NCI-H1694 (cell line): Measurements from ENCODE around the gene APCDD1L.
"Not testable (repeated sequence)": the region's sequence is repeated elsewhere in the genome, so short reads cannot be mapped to it uniquely, and the experiment has no call there.

Source experiments
- DNase-seq: peaks from one replicate; lab custom pipeline; 2025; lab: John Stamatoyannopoulos, UW

The APCDD1L gene

DNA sequence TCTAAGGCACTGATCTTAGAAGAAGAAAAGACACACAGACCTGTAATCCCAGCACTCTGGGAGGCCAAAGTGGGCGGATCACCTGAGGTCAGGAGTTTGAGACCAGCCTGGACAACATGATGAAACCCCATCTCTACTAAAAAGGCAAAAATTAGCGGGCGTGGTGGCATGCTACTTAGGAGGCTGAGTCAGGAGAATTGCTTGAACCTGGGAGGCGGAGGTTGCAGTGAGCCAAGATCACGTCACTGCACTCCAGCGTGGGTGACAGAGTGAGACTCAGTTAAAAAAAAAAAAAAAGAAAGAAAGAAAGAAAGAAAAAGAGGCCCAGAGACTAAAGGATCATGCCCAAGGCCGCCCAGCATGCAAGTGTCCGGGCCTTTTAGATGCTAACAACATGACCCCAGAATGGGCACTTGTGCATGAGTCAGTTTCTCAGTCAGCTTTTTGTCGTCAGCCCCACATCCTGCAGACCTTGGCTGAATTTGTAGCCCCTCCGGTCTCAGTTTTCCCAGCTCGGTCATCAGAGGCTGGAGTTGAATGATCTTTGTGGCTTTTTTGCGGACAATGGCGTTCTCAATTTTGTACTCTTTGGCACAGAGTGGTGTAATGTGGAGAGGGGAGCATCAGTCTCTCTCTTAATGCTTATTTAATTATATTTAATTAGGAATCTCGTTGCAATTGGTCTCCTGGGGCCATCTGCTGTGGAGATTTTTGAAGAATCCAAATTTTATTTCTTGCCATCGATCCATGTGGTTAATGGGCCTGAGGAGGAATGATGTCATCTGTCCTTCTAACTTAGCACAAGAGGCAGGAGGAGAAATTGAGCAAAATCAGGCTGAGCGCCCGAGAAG, 30.6 kb upstream of the APCDD1L start:
- no peak for DNase-seq

DNA sequence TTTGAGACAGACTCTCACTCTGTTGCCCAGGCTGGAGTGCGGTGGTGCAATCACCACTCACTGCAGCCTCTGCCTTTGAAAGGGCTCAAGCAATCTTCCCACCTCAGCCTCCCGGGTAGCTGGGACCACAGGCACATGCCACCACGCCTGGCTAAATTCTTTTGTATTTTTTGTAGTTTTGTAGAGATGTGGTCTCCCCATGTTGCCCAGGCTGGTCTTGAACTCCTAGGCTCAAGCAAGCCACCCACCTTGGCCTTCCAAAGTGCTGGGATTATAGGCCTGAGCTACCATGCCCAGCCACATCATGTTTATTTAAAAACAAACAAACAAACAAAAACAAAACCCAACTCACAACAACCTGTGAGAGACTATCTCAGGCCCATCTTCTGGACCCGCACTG, 29.7 kb upstream of the APCDD1L start:
- no peak for DNase-seq

DNA sequence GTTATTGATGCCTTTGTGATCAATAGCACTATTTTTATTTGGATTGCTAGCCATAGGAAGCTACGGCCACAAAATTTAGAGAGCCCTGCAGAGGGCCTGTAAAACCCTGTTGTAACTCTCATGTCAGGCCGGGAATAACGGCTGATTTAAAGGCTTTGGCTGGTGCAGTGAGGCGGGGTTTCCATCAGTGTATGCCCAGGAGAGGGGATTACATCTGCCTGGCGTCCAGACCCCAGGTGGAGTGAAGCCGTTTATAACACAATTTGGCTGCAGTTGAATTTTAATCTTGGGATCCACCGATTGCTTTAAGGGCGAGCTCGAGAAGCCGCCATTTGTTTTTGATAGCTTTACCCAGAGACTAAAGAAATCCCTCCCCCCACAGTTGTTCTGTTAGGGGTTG, 29.1 kb upstream of the APCDD1L start:
- no peak for DNase-seq

DNA sequence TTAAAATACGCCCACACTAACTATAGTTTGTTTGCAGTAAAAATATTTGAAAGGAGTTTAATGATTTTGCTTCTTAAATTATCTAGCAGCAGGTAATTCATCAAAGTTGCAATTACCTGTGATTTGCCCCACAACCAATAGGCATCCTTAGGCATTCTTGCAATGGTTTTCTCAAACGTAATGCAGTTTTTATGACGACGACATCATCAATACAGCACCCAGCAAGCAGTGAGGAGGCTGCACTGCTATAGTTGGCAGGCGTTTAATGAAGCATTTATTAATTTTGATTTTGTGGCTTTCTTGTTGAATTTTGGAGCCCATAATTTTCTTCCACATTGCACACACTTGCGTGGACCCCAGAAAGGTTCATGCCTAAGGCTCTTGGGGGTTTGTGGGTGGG, 28.1 kb upstream of the APCDD1L start:
- DNase-seq: no peak

DNA sequence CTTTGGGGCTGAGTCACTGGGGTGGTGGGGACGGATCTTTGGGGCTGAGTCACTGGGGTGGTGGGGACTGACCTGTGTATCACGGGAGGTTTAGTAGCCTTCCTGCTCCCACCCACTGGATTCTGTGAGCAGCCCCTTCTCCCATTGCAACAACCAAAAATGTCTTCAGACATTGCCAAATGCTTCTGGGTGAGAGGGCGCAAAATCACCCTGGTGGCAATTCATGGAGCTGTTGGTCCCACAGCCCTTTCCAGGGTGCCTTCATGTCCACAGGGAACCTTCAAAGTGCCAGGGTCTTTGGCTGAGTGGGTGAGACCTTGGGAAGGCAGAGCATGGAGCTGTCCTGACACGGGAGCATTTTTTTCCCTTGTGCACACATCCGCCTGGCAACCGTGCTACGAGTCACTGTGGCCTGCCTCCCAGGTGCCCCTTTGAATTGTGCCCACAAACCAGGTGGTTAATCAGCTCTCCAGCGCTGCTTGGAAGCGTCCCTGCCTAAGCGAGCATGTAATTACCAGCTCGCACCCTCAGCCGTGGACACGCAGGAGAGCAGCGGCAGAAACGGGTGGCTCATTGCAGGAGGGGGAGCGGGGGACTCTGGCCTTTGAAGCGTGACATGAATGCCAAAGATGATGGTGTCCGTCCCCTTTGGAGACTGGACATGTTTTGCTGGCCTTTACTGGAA, 27.4 kb upstream of the APCDD1L start:
- DNase-seq: no peak

DNA sequence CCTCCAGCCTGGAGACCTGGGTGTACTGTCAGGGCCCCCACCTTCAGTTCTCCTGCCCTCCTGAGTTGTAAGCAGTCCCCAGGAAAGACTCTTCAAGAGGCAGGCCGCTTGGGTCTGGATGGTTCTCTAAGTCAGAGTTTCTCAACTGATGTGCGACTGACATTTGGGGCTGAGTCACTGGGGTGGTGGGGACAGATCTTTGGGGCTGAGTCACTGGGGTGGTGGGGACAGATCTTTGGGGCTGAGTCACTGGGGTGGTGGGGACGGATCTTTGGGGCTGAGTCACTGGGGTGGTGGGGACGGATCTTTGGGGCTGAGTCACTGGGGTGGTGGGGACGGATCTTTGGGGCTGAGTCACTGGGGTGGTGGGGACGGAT, 26.8 kb upstream of the APCDD1L start:
- not testable (repeated sequence) for DNase-seq

DNA sequence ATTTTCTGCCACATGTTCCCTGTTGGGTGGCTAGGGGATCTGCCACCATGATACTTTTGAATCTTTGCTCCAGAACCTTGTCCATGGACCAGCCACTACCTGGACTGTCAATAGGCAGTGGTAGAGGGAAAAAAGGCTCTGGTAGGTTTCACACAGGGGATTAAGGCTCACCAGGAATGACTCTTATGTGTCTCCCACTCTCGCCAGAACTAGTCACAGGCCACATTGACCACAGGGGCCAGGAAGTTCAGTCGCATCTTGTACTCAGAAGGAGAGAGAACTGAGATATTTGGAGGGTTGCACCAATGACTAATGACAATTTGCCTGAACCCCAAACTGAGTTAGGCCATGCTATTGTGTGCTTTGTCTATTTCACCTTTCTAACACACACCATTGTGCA, 23.6 kb upstream of the APCDD1L start:
- no peak for DNase-seq

DNA sequence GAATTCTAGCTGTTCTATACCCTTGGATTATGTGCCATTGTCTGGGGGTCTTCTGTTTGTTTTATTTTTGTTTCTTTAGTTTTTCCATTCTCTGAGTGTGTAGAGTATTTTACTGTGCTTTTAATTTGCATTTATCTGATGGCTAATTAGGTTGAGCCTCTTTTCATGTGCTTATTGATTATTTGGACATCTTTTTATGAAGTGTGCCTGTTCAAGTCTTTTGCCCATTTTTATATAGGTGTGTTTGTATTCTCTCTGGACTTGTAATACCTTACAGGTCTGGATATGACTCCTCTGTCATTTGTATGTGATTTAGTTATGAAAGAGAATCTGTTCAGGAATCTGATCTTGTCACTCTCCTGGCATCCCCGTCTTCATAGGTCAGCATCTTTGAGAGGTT, 22.6 kb upstream of the APCDD1L start:
- DNase-seq: no peak

DNA sequence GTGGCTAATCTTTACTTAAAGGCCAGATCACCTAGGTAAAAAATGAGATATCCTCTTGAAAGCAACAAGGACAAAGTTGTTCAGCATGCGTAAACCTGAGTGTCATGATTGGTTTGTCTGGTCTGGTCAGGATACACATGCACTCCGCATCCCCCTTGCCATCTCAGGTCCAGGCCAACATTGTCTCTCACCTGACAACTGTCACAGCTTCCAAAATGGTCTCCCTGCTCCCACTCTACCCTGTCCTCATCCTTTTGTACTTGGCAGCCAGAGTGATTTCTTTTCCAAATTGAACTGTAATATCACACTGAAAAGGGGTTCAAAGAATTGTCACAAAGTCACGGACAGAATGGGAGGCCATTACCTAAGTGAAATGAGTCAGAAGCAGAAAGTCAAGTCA, 21.1 kb upstream of the APCDD1L start:
- no peak for DNase-seq

DNA sequence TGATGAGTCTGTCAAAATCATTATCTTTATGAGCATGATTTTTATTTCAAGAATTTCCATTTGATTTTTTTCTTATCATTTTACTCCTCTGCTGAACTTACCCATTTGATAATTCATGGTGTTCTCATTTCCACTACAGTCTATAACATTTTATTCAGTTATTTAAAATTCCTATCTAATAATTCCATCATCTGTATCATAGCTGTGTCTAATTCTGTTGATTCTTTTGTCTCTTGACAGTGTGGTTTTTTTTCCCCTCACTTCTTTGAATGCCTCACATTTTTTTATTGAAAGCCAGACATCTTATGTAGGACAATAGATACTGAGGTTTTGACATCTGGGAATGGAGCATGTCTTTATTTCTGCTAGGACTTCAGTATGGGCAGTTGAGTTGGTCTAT, 16.5 kb upstream of the APCDD1L start:
- no peak for DNase-seq

DNA sequence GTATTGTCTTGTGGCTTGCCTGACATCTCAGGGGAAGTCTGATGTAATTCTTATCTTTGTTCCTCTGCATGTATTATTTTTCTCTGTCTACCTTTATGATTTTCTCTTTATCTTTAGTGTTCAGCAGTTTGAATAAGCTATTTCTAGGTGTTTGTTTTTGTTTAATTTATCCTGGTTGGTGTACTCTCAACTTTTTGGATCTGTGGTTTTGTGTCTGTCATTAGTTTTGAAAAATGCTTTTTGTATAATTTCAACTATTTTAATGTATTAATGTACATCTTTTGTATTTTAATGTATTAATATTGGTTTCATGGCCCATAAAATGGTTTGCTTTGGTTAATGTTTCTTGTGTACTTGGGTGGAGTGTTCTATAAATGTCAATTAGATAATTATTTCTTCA, 15.9 kb upstream of the APCDD1L start:
- no peak for DNase-seq

DNA sequence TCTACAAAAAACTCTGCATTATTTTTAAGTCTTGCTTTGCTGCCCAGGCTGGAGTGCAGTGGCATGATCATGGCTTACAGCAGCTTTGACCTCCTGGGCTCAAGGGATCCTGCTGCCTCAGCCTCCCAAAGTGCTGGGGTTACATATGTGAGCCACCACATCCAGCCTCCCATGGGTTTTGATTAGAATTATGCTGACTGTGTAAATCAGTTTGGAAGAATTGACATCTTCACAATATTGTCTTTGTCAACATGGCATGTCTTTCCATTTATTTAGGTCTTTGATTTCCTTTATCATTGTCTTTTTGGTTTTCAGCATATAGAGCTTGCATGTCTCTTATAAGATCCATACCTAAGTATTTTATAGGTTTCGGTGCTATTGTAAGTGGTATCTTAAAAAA, 13.2 kb upstream of the APCDD1L start:
- no peak for DNase-seq

DNA sequence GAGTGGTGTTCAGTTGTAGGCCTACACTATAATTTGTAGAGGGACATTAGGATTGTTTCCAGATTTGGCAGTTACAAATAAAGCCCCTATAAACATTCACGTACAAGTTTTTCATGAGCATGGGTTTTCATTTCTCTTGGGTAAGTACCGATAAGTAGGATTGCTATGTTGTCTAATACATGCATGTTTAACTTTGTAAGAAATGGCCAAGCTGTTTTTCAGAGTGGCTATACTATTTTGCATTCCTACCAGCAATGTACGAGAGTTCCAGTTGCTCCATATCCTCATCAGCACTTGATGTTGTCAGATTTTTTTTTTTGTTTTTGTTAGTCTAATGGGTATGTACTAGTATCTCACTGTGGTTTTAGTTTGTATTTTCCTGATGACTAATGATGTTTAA, 11.2 kb upstream of the APCDD1L start:
- DNase-seq: no peak

DNA sequence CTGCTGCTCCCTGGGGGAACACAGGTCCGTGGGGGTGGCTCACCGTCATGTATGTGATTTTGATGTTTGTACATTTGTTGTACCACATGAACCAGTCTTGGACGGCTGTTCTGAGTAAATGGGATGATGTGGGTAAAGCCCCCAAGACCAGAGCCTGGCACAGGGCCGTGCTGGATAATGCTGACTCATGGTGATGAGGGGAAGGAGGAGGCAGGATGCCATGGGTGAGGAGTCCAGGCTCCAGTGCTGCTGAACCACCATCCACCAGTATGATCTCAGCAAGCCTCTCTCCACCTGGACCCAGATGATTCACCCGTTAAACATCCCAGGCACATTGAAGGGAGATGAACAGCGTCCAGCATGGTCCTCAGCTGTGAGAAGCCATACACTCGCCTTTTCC, 9.6 kb upstream of the APCDD1L start:
- no peak for DNase-seq

DNA sequence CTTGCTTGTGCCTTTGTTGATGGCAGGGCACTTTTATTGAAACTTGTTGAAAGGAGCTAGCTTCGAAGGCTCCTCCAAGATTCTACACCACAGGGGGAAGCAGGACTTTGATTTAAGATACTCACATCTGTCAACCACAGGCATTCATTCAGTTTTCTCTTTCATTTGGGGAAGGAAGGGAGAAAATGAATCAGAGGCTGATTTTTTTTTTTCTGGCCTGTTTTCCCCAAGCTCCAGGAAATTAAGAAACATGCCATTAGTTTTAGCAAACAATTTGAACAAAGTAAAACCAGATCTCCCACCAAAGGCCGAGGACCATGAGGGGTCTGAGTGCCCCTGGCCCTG, 8.7 kb upstream of the APCDD1L start:
- no peak for DNase-seq

DNA sequence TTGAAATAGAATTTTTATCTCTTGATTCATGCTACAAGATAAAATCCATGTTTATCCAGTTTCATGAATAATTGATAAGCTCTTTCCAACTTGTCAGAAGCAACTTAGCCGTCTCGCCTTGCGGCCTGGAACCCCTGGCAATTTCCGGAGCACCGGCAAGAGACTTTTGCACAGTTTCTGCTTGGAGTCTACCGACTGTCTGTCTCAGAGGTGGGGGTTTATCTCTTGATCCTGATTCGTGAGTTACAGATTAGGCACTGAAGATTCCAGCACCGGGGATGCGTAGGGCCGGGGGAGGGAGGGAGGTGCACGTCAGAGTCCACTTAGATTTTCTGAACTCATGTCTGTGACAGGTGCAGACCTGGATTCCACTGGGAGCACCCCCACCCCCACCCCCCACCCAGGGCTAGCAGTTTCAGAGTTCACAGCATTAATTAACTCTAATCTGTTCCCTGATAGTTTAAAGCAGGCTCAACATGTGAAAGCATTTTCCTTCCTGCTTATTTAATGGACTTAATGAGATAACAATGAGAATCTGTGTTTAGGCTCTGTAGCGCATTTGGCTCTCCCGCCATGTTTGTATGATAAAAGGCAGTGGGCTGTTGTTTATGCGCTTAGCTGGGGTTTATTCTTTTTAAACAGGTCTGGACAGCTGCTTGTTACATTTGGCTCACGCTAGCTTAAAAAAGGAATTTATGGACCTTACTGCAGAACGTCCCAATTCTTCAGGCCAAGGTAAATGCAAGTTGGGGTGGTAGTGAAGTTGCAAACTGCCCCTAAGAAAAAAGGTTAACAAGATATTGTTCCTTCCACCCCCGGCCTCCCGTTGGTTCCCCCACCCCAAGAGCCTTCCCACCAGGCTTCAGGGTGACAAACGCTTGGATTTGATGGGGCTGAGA, 8.1 kb upstream of the APCDD1L start:
- DNase-seq: no peak

DNA sequence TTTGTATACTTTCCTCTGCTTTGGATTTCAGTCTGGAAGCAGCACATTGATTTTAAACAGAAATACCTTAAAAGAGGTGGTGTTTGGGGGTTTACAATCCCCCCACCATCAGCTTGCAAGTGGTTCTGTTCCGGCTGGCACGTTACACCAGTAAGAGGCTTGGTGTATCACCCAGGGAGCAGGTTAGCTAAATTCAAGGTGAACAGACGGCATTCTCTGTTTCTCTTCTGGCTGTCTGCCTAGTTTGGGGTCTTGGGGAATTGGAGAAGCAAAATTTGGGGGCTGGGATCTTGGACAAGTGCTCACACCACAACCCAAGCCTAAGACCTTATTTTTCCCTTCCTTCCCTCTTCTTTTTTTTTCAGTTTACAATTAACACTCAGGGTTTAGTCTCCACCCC, 7.5 kb upstream of the APCDD1L start:
- DNase-seq: no peak

DNA sequence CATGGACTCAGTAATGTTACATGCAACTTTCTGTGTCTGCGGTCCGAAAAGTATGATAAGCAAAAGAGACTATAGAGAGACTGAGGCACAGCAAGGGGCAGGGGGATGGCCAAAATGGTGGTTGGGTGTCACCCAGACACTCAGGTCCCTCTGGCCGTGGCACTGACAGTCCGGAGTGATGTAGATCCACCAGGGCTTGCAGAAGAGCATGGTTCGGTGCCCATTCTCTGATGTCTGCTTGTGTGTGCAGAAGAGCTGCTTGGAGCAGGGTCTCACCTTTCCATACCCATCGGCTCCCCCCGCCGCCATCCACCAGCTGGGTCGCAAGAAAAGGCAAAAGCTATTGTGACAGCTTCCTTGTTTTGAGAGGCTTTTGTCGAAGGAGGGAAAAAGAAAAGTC, 6.6 kb upstream of the APCDD1L start:
- DNase-seq: no peak

DNA sequence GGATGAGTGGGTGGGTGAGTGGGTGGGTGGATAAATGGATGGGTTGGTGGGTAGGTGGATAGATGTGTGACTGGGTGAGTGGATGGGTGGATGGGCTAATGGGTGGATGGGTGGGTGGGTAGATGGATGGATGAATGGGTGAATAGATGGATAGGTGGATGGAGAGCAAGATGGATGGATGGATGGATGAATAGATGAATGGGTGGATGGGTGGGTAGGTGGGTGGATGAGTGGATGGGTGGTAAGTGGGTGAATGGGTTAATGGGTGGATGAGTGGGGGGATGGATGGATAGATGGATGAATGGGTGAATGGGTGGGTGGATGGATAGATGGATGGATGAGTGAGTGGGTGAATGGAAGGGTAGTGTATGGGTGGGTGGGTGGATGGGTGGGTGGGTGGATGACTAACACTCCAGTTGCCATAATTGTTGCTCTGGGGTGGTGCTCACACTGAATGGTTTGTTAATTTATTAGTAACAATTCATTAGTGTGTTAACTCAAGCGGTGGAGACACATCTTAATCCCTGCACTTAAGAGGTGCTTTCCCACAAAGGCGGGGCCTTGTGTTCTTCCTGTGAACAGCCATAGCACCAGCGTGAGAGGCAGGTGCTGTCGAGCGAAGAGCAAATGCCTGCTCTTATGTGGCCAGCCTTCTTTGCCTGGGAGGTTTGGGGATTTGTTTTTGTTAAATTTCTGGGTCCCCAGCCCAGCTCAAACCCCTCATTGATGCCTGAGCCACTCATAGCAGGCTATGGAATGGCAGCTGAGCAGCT, 4.9 kb upstream of the APCDD1L start:
- no peak for DNase-seq

DNA sequence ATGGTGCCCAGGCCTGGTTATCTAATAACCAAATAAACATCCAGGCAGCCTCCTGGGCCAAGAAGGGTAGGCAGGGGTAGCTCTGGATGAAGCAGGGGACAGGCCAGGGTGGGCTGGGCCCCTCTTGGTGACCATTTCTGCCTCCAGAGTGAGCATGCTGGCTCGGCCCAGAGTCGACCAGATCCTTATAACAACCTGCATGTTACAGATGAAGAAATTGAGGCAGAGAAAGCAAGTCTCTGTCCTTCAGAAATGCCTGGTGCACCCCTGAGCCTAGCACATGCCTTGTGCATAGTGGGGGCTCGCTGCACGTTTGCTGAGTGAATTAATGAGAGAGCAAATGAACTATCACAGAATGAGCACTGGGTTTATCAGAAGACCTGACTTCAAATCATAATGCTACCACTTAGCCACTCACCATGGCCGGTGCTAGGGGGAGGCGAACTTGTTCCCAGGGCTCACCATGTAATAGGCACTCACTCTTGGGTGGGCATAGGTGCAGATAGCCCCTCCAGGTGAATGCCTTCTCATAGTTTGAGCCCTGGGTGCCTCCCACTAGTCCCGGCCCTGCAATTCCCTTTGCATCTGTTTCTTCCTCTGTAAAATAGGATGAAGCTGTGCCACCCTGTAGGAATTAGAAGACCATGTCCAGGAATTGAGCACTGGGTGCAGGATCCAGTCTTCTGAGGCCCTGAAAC, 3.8 kb upstream of the APCDD1L start:
- DNase-seq: no peak

DNA sequence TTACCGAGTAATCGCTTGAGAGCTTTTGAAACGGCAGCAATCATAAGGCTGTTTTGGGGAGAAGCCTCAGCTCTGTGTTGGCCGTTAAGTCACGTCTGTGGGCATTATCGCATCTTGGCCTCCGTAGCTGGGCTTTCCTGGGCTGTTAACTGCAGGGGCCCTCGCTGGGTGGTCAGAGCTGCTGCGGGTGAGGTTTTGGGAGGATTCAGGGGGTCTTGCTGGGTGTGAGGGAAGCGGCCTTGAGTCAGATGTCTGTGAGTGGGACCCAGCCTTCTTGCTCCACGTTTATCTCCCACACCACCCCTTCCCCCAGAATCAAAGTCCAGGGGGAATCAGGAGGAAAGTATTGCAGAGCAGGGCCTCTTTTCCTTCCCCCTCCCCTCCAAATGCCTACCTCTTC, 3.2 kb upstream of the APCDD1L start:
- DNase-seq: no peak
